ENCODE measurements around the gene LSS. TPM values are rescaled to one million over a fixed set of nuclear protein-coding genes. Genes with fewer than 3 reads are reported as not detected.

Gene LSS
- total RNA-seq, 2 donors from 2014 or later, result 56.7 to 85.2 TPM

DNA sequence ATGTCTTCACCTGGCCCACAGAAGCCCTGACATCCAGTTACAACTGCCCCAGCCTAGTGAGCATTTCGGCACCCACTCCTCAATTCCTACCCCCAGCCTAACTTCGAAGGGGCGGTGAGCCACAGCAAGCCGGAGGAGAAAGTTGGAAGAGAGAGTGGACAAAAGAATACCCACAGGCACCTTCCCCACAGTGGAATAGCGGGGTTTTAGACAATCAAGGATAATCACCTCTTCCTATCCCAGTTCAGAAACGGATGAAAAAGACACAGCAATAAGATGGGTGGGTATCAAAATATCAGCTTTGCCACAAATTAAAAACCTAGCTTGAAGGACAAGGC, 1.3 kb upstream of the LSS start:
- peaks cover 11% of the 10 kb centered on the region for H3K27me3 Mint-ChIP-seq (ENCODE audit: insufficient read depth)
- TF ChIP-seq, protein P1, sequence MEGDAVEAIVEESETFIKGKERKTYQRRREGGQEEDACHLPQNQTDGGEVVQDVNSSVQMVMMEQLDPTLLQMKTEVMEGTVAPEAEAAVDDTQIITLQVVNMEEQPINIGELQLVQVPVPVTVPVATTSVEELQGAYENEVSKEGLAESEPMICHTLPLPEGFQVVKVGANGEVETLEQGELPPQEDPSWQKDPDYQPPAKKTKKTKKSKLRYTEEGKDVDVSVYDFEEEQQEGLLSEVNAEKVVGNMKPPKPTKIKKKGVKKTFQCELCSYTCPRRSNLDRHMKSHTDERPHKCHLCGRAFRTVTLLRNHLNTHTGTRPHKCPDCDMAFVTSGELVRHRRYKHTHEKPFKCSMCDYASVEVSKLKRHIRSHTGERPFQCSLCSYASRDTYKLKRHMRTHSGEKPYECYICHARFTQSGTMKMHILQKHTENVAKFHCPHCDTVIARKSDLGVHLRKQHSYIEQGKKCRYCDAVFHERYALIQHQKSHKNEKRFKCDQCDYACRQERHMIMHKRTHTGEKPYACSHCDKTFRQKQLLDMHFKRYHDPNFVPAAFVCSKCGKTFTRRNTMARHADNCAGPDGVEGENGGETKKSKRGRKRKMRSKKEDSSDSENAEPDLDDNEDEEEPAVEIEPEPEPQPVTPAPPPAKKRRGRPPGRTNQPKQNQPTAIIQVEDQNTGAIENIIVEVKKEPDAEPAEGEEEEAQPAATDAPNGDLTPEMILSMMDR (conservative IDR thresholded peaks at IDR 0.05), result no peak
- peaks cover 37% of the 10 kb centered on the region for H3K9me3 Mint-ChIP-seq
- Histone ChIP-seq H3K27me3 (ENCODE audit: control insufficient read depth, insufficient read depth, low read length, poor library complexity, severe bottlenecking) (no peaks in the 10 kb centered on the region), H3K27ac (ENCODE audit: low read depth, low read length) (no peak overlapping the region), H3K4me1 (ENCODE audit: control insufficient read depth, insufficient read depth, low read length) (peaks cover 4% of the 10 kb centered on the region), H3K9me3 (ENCODE audit: control insufficient read depth, low read length) (peaks cover 40% of the 10 kb centered on the region), H3K4me3 (ENCODE audit: low read length) (peak overlapping the region; percentile 84), H3K9ac (ENCODE audit: extremely low read depth, low read length, poor library complexity, severe bottlenecking) (peak overlapping the region; percentile 51), H3K36me3 (ENCODE audit: control insufficient read depth, insufficient read depth, low read length) (peaks cover 57% of the 10 kb centered on the region)
- WGBS, 2 experiments (ENCODE audit: insufficient coverage in 1 of 2, insufficient read length in 1 of 2), result 94 to 96% methylated on average over 5 to 6 of the region's 6 CpGs
- H3K27ac Mint-ChIP-seq, result peak overlapping the region; percentile 65
- peaks cover 13% of the 10 kb centered on the region for H3K4me1 Mint-ChIP-seq
- peaks cover 80% of the 10 kb centered on the region for H3K36me3 Mint-ChIP-seq (ENCODE audit: low read depth)
- H3K4me3 Mint-ChIP-seq, result peak overlapping the region; percentile 75
- no peak for DNase-seq

DNA sequence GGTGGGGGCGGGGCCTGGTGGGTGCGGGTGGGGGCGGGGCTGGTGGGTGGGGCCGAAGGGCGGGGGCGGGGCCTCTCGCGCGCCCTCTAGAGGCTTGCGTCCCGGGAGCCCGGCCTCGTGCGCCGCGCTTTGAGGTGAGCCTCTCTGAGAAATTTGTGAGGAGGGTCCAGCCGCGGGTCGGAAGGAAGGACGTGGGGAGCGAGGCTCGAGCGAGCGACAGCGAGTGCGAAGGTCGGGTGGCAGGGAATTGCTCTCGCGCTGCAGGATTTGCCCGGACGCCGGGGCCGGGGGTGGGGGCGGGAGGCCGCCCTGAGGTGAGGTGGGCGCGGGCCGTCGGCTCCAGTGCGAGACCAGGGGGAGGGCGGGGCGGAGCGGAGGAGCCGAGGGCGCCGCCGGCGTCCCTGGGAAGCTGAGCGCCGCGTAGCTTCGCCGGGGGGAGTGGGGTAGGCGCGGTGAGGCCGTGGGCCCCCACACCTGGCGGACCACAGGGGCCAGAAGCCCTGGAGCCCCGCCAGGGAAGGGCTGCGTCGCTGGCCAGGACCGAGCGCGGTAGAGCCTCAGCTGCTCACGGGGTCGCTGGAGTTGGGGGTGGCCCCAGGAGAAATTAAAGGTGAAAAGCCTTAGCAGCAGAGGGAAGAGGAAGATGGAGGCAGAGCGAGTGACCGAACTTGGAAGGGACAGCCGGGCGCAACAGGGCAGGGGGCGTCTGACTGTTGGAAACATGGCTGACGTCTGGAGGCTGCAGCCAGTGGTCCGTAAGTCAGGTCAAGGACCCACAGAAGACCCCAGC, 754 bp upstream of the LSS start:
- peak overlapping the region; percentile 95 for H3K27ac Mint-ChIP-seq
- peaks cover 75% of the 10 kb centered on the region for H3K36me3 Mint-ChIP-seq (ENCODE audit: low read depth)
- WGBS, 2 experiments (ENCODE audit: insufficient coverage in 1 of 2, insufficient read length in 1 of 2), result 8 to 19% methylated on average over 26 to 65 of the region's 72 CpGs
- H3K4me3 ChIP-seq (ENCODE audit: low read length), result peak overlapping the region; percentile 84
- H3K27me3 ChIP-seq (ENCODE audit: control insufficient read depth, insufficient read depth, low read length, poor library complexity, severe bottlenecking), result no peaks in the 10 kb centered on the region
- H3K36me3 ChIP-seq (ENCODE audit: control insufficient read depth, insufficient read depth, low read length), result peaks cover 51% of the 10 kb centered on the region
- H3K9ac ChIP-seq (ENCODE audit: extremely low read depth, low read length, poor library complexity, severe bottlenecking), result peak overlapping the region; percentile 51
- H3K27ac ChIP-seq (ENCODE audit: low read depth, low read length), result peak overlapping the region; percentile 70
- DNase-seq, result no peak
- H3K4me1 ChIP-seq (ENCODE audit: control insufficient read depth, insufficient read depth, low read length), result peaks cover 4% of the 10 kb centered on the region
- H3K4me1 Mint-ChIP-seq, result peaks cover 13% of the 10 kb centered on the region
- H3K4me3 Mint-ChIP-seq, result peak overlapping the region; percentile 75
- peaks cover 37% of the 10 kb centered on the region for H3K9me3 Mint-ChIP-seq
- TF ChIP-seq, protein P1 (conservative IDR thresholded peaks at IDR 0.05), result peak; percentile 67
- peaks cover 11% of the 10 kb centered on the region for H3K27me3 Mint-ChIP-seq (ENCODE audit: insufficient read depth)
- H3K9me3 ChIP-seq (ENCODE audit: control insufficient read depth, low read length), result peaks cover 40% of the 10 kb centered on the region

DNA sequence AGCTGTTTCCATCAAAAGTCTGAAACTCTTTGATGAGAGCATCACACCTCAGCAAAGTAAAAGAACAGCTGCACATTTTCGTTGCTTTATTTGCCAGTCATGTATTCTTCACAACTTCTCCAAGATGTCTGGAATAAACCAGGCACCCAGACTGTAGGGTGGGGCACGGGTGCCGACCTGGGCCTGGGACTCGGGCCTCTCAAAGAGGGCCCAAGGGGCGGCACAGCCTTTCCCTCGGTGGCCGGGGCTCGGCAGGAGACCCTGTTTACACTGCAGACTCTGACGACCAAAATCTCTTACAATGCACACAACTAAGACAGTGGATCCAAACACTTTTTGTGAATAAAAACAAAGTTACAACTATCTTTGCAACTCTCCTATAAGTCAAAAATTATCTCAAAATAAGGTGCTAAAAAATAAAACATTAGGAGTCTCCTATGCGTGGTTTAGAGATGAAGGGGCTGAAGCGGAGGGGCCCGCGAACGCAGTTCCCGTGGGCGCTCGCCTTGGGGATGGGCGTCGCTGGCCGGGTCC, 696 bp downstream of the LSS start:
- peaks cover 13% of the 10 kb centered on the region for H3K4me1 Mint-ChIP-seq
- peaks cover 4% of the 10 kb centered on the region for H3K4me1 ChIP-seq (ENCODE audit: control insufficient read depth, insufficient read depth, low read length)
- 5 to 7% methylated on average over 13 to 20 of the region's 20 CpGs for WGBS, 2 experiments (ENCODE audit: insufficient coverage in 1 of 2, insufficient read length in 1 of 2)
- peaks cover 37% of the 10 kb centered on the region for H3K36me3 ChIP-seq (ENCODE audit: control insufficient read depth, insufficient read depth, low read length)
- peak overlapping the region; percentile 51 for H3K9ac ChIP-seq (ENCODE audit: extremely low read depth, low read length, poor library complexity, severe bottlenecking)
- H3K27me3 ChIP-seq (ENCODE audit: control insufficient read depth, insufficient read depth, low read length, poor library complexity, severe bottlenecking), result no peaks in the 10 kb centered on the region
- H3K27ac Mint-ChIP-seq, result no peak overlapping the region
- TF ChIP-seq, protein P1 (conservative IDR thresholded peaks at IDR 0.05), result no peak
- peak; percentile 60 for DNase-seq
- peaks cover 66% of the 10 kb centered on the region for H3K36me3 Mint-ChIP-seq (ENCODE audit: low read depth)
- H3K9me3 Mint-ChIP-seq, result peaks cover 37% of the 10 kb centered on the region
- peak overlapping the region; percentile 75 for H3K4me3 Mint-ChIP-seq
- peak overlapping the region; percentile 82 for H3K27ac ChIP-seq (ENCODE audit: low read depth, low read length)
- H3K4me3 ChIP-seq (ENCODE audit: low read length), result peak overlapping the region; percentile 86
- H3K27me3 Mint-ChIP-seq (ENCODE audit: insufficient read depth), result peaks cover 11% of the 10 kb centered on the region
- H3K9me3 ChIP-seq (ENCODE audit: control insufficient read depth, low read length), result peaks cover 40% of the 10 kb centered on the region

Measured in endodermal cell (in vitro differentiated cells).